H1 (cell line): ENCODE results near the gene SVIL. TPM values are rescaled to one million over a fixed set of nuclear protein-coding genes. Genes with fewer than 3 reads are reported as not detected.

ENCODE experiments used
- CTCF ChIA-PET: fragments of 300-600 bp; sonication (Branson Sonifier 250); formaldehyde crosslinking; loops from one replicate; lab custom pipeline; 2021; ENCODE audit not compliant: partially characterized antibody; lab: Charles Lee
- POLR2A ChIA-PET: fragments of 300-600 bp; sonication (Branson Sonifier 250); formaldehyde crosslinking; loops from one replicate; lab custom pipeline; 2021; ENCODE audit warnings: inconsistent platforms; ENCODE audit not compliant: partially characterized antibody; lab: Charles Lee
- DNase-seq, 2 experiments: peaks; one replicate each; pipeline versions ENCODE4 v3.0.0 to v3.0.0-alpha.2; 2010 to 2022; ENCODE audit warnings: low spot score in 2 of 2, low read depth in 1 of 2, mixed read lengths in 1 of 2
- FAIRE-seq: peaks from 2 replicates; lab custom pipeline; 2011; peaks lifted over from hg19 to GRCh38; lab: Jason Lieb, UNC
- H2AFZ ChIP-seq: 2 replicates; pipeline ENCODE4 v1.8.1; 2012; ENCODE audit warnings: low read length, inconsistent platforms
- H2AK5ac ChIP-seq: 2 replicates; pipeline ENCODE4 v1.6.1; 2013; ENCODE audit warnings: low read depth, low read length
- H2BK120ac ChIP-seq: replicated peaks from 2 replicates; pipeline ENCODE3; 2013; ENCODE audit warnings: low read depth, low read length, inconsistent platforms
- H2BK12ac ChIP-seq: 2 replicates; pipeline ENCODE4 v1.6.1; 2013; ENCODE audit warnings: low read depth, low read length
- H2BK15ac ChIP-seq: 2 replicates; pipeline ENCODE4 v1.6.1; 2013; ENCODE audit warnings: low read length
- H2BK20ac ChIP-seq: 2 replicates; pipeline ENCODE4 v1.6.1; 2013; ENCODE audit warnings: low read length
- H2BK5ac ChIP-seq: 2 replicates; pipeline ENCODE4 v1.6.1; 2013; ENCODE audit warnings: low read depth, low read length
- H3K14ac ChIP-seq: 2 replicates; pipeline ENCODE4 v1.6.1; 2013; ENCODE audit warnings: inconsistent platforms; ENCODE audit not compliant: insufficient read length
- H3K18ac ChIP-seq: 2 replicates; pipeline ENCODE4 v1.6.1; 2013; ENCODE audit warnings: low read length; ENCODE audit errors: extremely low read depth
- H3K23ac ChIP-seq: 2 replicates; pipeline ENCODE4 v1.6.1; 2013; ENCODE audit warnings: inconsistent platforms; ENCODE audit not compliant: insufficient read length
- H3K23me2 ChIP-seq: 2 replicates; pipeline ENCODE4 v1.6.1; 2013; ENCODE audit warnings: low read depth, low read length
- H3K27ac ChIP-seq: 2 replicates; pipeline ENCODE4 v1.6.1; 2011; ENCODE audit warnings: low read depth, low read length, inconsistent platforms
- H3K27me3 ChIP-seq, 4 experiments: replicated peaks in 1 of 4; 1 replicate in 1 of 4; 2 replicates in 3 of 4; pipeline versions ENCODE4 v1.6.1 to v1.8.1; 2011 to 2013; ENCODE audit warnings: low read length in 3 of 4, mild to moderate bottlenecking in 3 of 4, inconsistent platforms in 2 of 4, mixed read lengths in 2 of 4, moderate library complexity in 1 of 4; ENCODE audit not compliant: control insufficient read depth in 3 of 4, insufficient read depth in 3 of 4; ENCODE audit errors: extremely low read depth in 1 of 4
- H3K36me3 ChIP-seq, 4 experiments: 2 replicates each; pipeline versions ENCODE4 v1.6.1 to v1.8.1; 2011 to 2013; ENCODE audit warnings: mild to moderate bottlenecking in 4 of 4, low read length in 3 of 4, moderate library complexity in 2 of 4, control low read depth in 1 of 4, inconsistent platforms in 1 of 4; ENCODE audit not compliant: insufficient read depth in 4 of 4, control insufficient read depth in 2 of 4
- H3K4ac ChIP-seq: replicated peaks from 2 replicates; pipeline ENCODE3; 2013; ENCODE audit warnings: low read length, low read depth, mixed read lengths, inconsistent platforms; ENCODE audit not compliant: insufficient read length
- H3K4me1 ChIP-seq, 4 experiments: replicated peaks in 1 of 4; 1 replicate in 1 of 4; 2 replicates in 3 of 4; pipeline versions ENCODE4 v1.6.1 to v1.8.1; 2011 to 2013; ENCODE audit warnings: low read length in 3 of 4, inconsistent platforms in 2 of 4, mixed read lengths in 1 of 4; ENCODE audit not compliant: insufficient read depth in 4 of 4, control insufficient read depth in 3 of 4
- H3K4me2 ChIP-seq, 2 experiments: 2 replicates each; pipeline versions ENCODE4 v1.6.1 to v1.8.1; 2011 to 2013; ENCODE audit warnings: low read depth in 2 of 2, low read length in 2 of 2, control low read depth in 1 of 2, inconsistent platforms in 1 of 2, mild to moderate bottlenecking in 1 of 2; ENCODE audit not compliant: insufficient read depth in 1 of 2
- H3K4me3 ChIP-seq, 4 experiments: fragments of 200-600, 300-600 bp in 1 of 4; sonication (generic), shearing (Covaris generic), sonication (Bioruptor Twin) in 1 of 4; 2 replicates each; pipeline versions ENCODE4 v1.5.1 to v1.8.1; 2011 to 2016; ENCODE audit warnings: low read length in 4 of 4, low read depth in 3 of 4, control low read depth in 2 of 4, inconsistent platforms in 2 of 4, mild to moderate bottlenecking in 2 of 4, mixed read lengths in 1 of 4, moderate library complexity in 1 of 4; ENCODE audit not compliant: insufficient read depth in 2 of 4; ENCODE audit errors: extremely low read depth in 1 of 4
- H3K56ac ChIP-seq: replicated peaks from 2 replicates; pipeline ENCODE3; 2013; ENCODE audit warnings: low read depth, mild to moderate bottlenecking, mixed read lengths, low read length, inconsistent platforms; ENCODE audit not compliant: insufficient read length
- H3K79me1 ChIP-seq: 2 replicates; pipeline ENCODE4 v1.6.1; 2013; ENCODE audit warnings: low read depth, low read length, control low read depth
- H3K79me2 ChIP-seq, 2 experiments: 2 replicates each; pipeline versions ENCODE4 v1.6.1 to v1.8.1; 2012 to 2013; ENCODE audit warnings: low read length in 2 of 2, mild to moderate bottlenecking in 2 of 2, inconsistent platforms in 1 of 2; ENCODE audit not compliant: insufficient read depth in 2 of 2, control insufficient read depth in 1 of 2
- H3K9ac ChIP-seq, 4 experiments: replicated peaks in 1 of 4; 1 replicate in 1 of 4; 2 replicates in 3 of 4; pipeline versions ENCODE4 v1.6.1 to v1.8.1; 2011 to 2013; ENCODE audit warnings: low read depth in 3 of 4, low read length in 3 of 4, control low read depth in 2 of 4, mild to moderate bottlenecking in 2 of 4, moderate library complexity in 2 of 4, inconsistent platforms in 1 of 4; ENCODE audit errors: extremely low read depth in 1 of 4
- H3K9me3 ChIP-seq, 2 experiments: 2 replicates each; pipeline versions ENCODE4 v1.6.1 to v1.8.1; 2012 to 2013; ENCODE audit warnings: mild to moderate bottlenecking in 2 of 2, moderate library complexity in 2 of 2, control low read depth in 1 of 2, inconsistent platforms in 1 of 2, low read depth in 1 of 2, low read length in 1 of 2, mixed read lengths in 1 of 2; ENCODE audit not compliant: insufficient read depth in 2 of 2
- H4K20me1 ChIP-seq, 2 experiments: replicated peaks in 1 of 2; 2 replicates each; pipeline versions ENCODE3 to v1.8.1; 2011 to 2013; ENCODE audit warnings: inconsistent platforms in 2 of 2, low read length in 2 of 2, mild to moderate bottlenecking in 1 of 2; ENCODE audit not compliant: insufficient read depth in 2 of 2, control insufficient read depth in 1 of 2
- H4K5ac ChIP-seq: 2 replicates; pipeline ENCODE4 v1.6.1; 2013; ENCODE audit warnings: low read length, low read depth, mixed read lengths, inconsistent platforms; ENCODE audit not compliant: insufficient read length
- H4K8ac ChIP-seq: 2 replicates; pipeline ENCODE4 v1.8.0; 2013; ENCODE audit warnings: mild to moderate bottlenecking, moderate library complexity, low read length, inconsistent platforms; ENCODE audit not compliant: insufficient read depth; ENCODE audit errors: extremely low read depth
- H4K91ac ChIP-seq: replicated peaks from 2 replicates; pipeline ENCODE3; 2013; ENCODE audit warnings: low read length, mixed read lengths, inconsistent platforms; ENCODE audit not compliant: insufficient read length
- PHF8 ChIP-seq: fragments of 200-600 bp; sonication (generic); conservative IDR thresholded peaks from 2 replicates; pipeline ENCODE4 v1.7.1; 2012; ENCODE audit warnings: low read depth, mild to moderate bottlenecking, inconsistent platforms, low read length, moderate library complexity
- WGBS, 2 experiments: shearing (Covaris generic) in 1 of 2; methylation state at CpG; one replicate each; pipeline versions ENCODE4 v1.1.6 to v1.1.7; 2013 to 2015; ENCODE audit warnings: low lambda C conversion rate in 2 of 2, mixed read lengths in 2 of 2, inconsistent platforms in 1 of 2, low coverage in 1 of 2, missing lambda C conversion rate in 1 of 2; ENCODE audit not compliant: insufficient replicate concordance in 2 of 2, insufficient coverage in 1 of 2, insufficient read length in 1 of 2; ENCODE audit errors: extremely low coverage in 1 of 2, missing lambda C conversion rate in 1 of 2; 5-methylcytosine and 5-hydroxymethylcytosine counted together
- polyA plus RNA-seq, 7 experiments: library from polyadenylated mRNA; depleted of rRNA in 3 of 7; stranded (reverse) in 5 of 7; unstranded in 2 of 7; fragments of >200 nt in 5 of 7; fragments of 200-250 nt in 2 of 7; gene quantifications; 1 replicate in 5 of 7; 2 replicates in 1 of 7; 4 replicates in 1 of 7; pipeline versions ENCODE4 v1.2.1 to v1.2.3, GENCODE V29; 2011 to 2013; ENCODE audit warnings: missing spikeins in 2 of 7, mixed read lengths in 2 of 7
- total RNA-seq: library from RNA; stranded (reverse); fragmentation: NEBNext Ultra II Directional; extraction: Animal tissue kit (Norgen Biotek cat#: 25700); gene quantifications from 2 replicates; pipeline ENCODE4 v1.2.1, GENCODE V29; 2021

SVIL gene
- total and polyA plus RNA-seq, 2 of the 8 experiments (the other 6 are each of a cell fraction or from before 2014, with no cell fraction given) = 4.7 to 15.4 TPM

GRCh38 chr10:29584436-29584835, 50.3 kb downstream of the SVIL start:
- Histone ChIP-seq H3K4me3 (no peak overlapping the region), H3K23ac (no peak overlapping the region), H3K27ac (no peak overlapping the region), H2AK5ac (no peak overlapping the region), H3K27me3 (no peaks in the 10 kb centered on the region), H4K8ac (no peak overlapping the region; the same call in 1 of the 2 replicates), H3K14ac (no peak overlapping the region), H3K56ac (no peak overlapping the region), H4K5ac (no peak overlapping the region), H3K36me3 (no peaks in the 10 kb centered on the region), H3K18ac (no peak overlapping the region; the same call in 1 of the 2 replicates), H3K4me2 (no peak overlapping the region), H3K23me2 (no peaks in the 10 kb centered on the region), H4K91ac (no peak overlapping the region), H3K9ac (no peak overlapping the region), H3K9me3 (no peaks in the 10 kb centered on the region), H2BK120ac (no peak overlapping the region), H2BK20ac (no peak overlapping the region), H2BK12ac (no peak overlapping the region), H2BK15ac (no peak overlapping the region), H3K79me2 (peaks cover 0 to 4% of the 10 kb centered on the region in 2 experiments; a peak in 1 of 4 replicates), H2AFZ (no peak overlapping the region), H2BK5ac (no peak overlapping the region), H3K4me1 (peaks cover 8 to 19% (median 11%) of the 10 kb centered on the region in 4 experiments), H3K4ac (no peak overlapping the region), H4K20me1 (peaks cover 0 to 2% of the 10 kb centered on the region in 2 experiments), H3K79me1 (no peaks in the 10 kb centered on the region)
- CTCF ChIA-PET = interaction anchor here (0.7 kb wide), 1 partner anchor 304 kb away, joined by 3 read pairs; no protein-coding TSS in a partner anchor
- POLR2A ChIA-PET = no interaction called here
- WGBS, 2 experiments = 91% methylated on average over 13 of the region's 14 CpGs; no CpG with 5 or more reads in 1 of the 2 experiments
- FAIRE-seq (no peak), DNase-seq (no peak)
- TF ChIP-seq PHF8 = no peak
